Activated CD8-positive, alpha-beta T cell treated with anti-CD3 and anti-CD28 coated beads for 36 hours (primary cell): Measurements from ENCODE around the gene LMLN. TPM values are rescaled to one million over a fixed set of nuclear protein-coding genes. Genes with fewer than 3 reads are reported as not detected.

Source experiments
- ATAC-seq: fragments of 200-7000 bp; cut with Tn5 transposase; one replicate; pipeline ENCODE4 v1.10.0; 2021; ENCODE audit warnings: mild to moderate bottlenecking, moderate library complexity
- CTCF ChIA-PET: fragments of 350-600 bp; sonication (Branson Sonifier 250); formaldehyde crosslinking; loops from one replicate; lab custom pipeline; 2021; ENCODE audit warnings: antibody characterized with exemption; lab: Charles Lee
- POLR2A ChIA-PET: fragments of 350-600 bp; sonication (Branson Sonifier 250); formaldehyde crosslinking; loops from one replicate; lab custom pipeline; 2021; ENCODE audit warnings: antibody characterized with exemption; lab: Charles Lee
- DNase-seq: peaks from one replicate; pipeline ENCODE4 v3.0.0-alpha.2; 2020
- H3K27ac Mint-ChIP-seq: one replicate; pipeline ENCODE4 v1.8.0; 2021; ENCODE audit warnings: mild to moderate bottlenecking, mixed read lengths
- H3K27me3 Mint-ChIP-seq: one replicate; pipeline ENCODE4 v1.8.0; 2021; ENCODE audit warnings: mixed read lengths
- H3K36me3 Mint-ChIP-seq: one replicate; pipeline ENCODE4 v1.8.0; 2021; ENCODE audit warnings: low read depth, mixed read lengths
- H3K4me1 Mint-ChIP-seq: one replicate; pipeline ENCODE4 v1.8.0; 2021; ENCODE audit warnings: low read depth, mixed read lengths
- H3K4me3 Mint-ChIP-seq: one replicate; pipeline ENCODE4 v1.8.0; 2021; ENCODE audit warnings: mild to moderate bottlenecking, moderate library complexity, mixed read lengths
- H3K9me3 Mint-ChIP-seq: one replicate; pipeline ENCODE4 v1.8.0; 2021; ENCODE audit warnings: mixed read lengths
- intact Hi-C: fragments of 100-400 bp; cut with micrococcal nuclease; formaldehyde crosslinking; loops from one replicate; pipeline ENCODE4 v1.10.0; 2022
- total RNA-seq, 2 experiments: library from RNA; stranded (reverse); gene quantifications; one replicate each; pipeline ENCODE4 v1.2.3, GENCODE V29; 2021
- TF ChIP-seq, protein P1 (sequence below): fragments of 200-600 bp; IDR thresholded peaks from one replicate; pipeline ENCODE4 v1.8.0; 2022; ENCODE audit warnings: antibody characterized with exemption, mild to moderate bottlenecking

LMLN gene
- total RNA-seq, 2 experiments from 2014 or later = 6.3 to 10.4 TPM

DNA sequence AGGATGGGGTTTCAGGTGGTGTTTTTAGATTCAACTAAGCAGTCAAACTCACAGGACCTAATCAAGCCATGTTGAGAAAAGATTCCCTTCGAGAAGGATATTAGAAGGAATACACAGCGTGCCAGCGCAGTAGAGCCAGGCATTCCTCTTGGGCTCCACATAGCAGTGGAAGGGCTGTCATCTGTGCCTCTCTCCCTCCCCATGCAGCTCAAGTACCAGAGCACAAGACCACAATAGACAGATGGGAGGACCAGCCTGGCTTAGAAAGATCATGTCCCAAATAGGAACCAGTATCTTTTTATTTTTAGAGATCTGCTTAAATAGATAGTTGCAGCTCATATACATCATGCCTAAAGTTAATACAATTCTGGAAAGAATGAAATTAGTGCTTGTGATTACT lies 37.9 kb downstream of the LMLN start:
- TF ChIP-seq, protein P1, sequence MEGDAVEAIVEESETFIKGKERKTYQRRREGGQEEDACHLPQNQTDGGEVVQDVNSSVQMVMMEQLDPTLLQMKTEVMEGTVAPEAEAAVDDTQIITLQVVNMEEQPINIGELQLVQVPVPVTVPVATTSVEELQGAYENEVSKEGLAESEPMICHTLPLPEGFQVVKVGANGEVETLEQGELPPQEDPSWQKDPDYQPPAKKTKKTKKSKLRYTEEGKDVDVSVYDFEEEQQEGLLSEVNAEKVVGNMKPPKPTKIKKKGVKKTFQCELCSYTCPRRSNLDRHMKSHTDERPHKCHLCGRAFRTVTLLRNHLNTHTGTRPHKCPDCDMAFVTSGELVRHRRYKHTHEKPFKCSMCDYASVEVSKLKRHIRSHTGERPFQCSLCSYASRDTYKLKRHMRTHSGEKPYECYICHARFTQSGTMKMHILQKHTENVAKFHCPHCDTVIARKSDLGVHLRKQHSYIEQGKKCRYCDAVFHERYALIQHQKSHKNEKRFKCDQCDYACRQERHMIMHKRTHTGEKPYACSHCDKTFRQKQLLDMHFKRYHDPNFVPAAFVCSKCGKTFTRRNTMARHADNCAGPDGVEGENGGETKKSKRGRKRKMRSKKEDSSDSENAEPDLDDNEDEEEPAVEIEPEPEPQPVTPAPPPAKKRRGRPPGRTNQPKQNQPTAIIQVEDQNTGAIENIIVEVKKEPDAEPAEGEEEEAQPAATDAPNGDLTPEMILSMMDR = no peak
- Mint-ChIP-seq H3K36me3 (peaks cover 4% of the 10 kb centered on the region), H3K27ac (no peak overlapping the region), H3K4me3 (no peak overlapping the region), H3K4me1 (no peaks in the 10 kb centered on the region), H3K9me3 (no peaks in the 10 kb centered on the region), H3K27me3 (no peaks in the 10 kb centered on the region)
- POLR2A ChIA-PET = no interaction called here
- no peak for ATAC-seq
- CTCF ChIA-PET = interaction anchor here (1.4 to 1.5 kb wide), 2 partner anchors 34 to 92 kb away, joined by 3 read pairs; no protein-coding TSS in a partner anchor
- no peak for DNase-seq
- intact Hi-C loops = no loop called here

DNA sequence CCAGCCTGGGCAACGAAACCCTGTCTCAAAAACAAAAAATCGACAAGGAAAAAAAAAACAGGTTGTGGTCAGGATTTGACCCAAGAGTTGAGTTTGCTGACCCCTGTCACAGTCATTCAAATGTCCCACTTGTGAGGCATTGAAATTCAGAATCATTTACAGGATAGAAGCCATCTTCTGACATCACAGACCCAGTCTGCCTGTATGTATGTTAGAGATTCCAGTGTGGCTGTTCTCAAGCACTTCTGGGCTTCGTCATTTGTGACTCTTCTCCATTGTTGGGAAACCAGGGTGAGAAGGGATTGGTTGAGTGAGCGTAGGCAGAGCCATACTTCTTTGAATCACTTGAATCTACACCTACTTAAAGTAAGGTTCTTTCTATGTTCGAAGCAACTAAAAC lies 57.1 kb downstream of the LMLN start:
- Mint-ChIP-seq H3K27me3 (no peaks in the 10 kb centered on the region), H3K36me3 (peaks cover 5% of the 10 kb centered on the region), H3K27ac (no peak overlapping the region), H3K4me3 (no peak overlapping the region), H3K9me3 (no peaks in the 10 kb centered on the region), H3K4me1 (no peaks in the 10 kb centered on the region)
- no peak for DNase-seq
- POLR2A ChIA-PET = no interaction called here
- CTCF ChIA-PET = no interaction called here
- TF ChIP-seq, protein P1 = no peak
- no peak for ATAC-seq
- intact Hi-C loops = no loop called here

DNA sequence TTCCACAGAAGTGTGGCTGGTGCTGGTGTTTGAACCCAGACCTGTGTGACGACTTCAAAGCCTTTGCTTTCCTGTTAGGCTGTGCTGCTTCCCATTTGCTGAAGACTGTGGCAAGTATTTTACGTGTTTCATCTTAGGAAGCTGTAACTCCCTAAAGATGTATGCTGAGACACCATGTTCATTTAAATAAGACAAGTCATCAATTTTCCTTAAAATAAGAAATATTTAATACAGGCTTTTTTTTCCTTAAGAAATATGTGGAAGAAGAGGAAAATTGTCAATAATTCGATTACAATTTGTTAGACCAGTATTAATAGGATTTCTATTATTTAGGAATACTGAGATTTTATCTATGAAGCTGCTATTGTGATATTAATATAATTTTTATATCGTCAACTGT lies 58.4 kb downstream of the LMLN start:
- POLR2A ChIA-PET = no interaction called here
- Mint-ChIP-seq H3K4me3 (no peak overlapping the region), H3K36me3 (peaks cover 4% of the 10 kb centered on the region), H3K27me3 (no peaks in the 10 kb centered on the region), H3K27ac (no peak overlapping the region), H3K4me1 (no peaks in the 10 kb centered on the region), H3K9me3 (no peaks in the 10 kb centered on the region)
- DNase-seq (no peak), ATAC-seq (no peak)
- TF ChIP-seq, protein P1 = no peak
- CTCF ChIA-PET = interaction anchor here (1.2 kb wide), 1 partner anchor 19 kb away, joined by 4 read pairs; no protein-coding TSS in a partner anchor
- intact Hi-C loops = no loop called here

DNA sequence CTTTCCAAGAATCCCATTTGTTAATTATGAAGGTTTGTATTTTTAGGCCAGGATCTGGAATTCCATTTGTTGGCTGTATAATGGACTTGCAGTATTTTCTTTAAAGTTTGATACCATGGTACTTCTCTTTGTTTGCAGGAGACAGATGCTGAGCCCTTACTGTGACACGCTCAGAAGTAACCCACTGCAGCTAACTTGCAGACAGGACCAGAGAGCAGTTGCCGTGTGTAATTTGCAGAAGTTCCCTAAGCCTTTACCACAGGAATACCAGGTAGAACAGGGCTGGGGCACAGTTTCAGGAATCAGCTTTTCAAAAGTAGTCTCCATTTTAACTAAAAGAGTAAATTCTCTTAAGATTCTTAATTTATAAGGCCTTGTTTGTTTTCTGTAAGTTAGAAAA lies 59.1 kb downstream of the LMLN start:
- no peaks in the 10 kb centered on the region for H3K9me3 Mint-ChIP-seq

GRCh38 chr3:198021320-198021719 lies 61.3 kb downstream of the LMLN start:
- no peak for ATAC-seq
- intact Hi-C loops = no loop called here
- no peak for DNase-seq
- no peak overlapping the region for H3K4me3 Mint-ChIP-seq
- H3K27me3 Mint-ChIP-seq = no peaks in the 10 kb centered on the region
- H3K4me1 Mint-ChIP-seq = no peaks in the 10 kb centered on the region
- H3K9me3 Mint-ChIP-seq = no peaks in the 10 kb centered on the region
- H3K36me3 Mint-ChIP-seq = peaks cover 4% of the 10 kb centered on the region
- POLR2A ChIA-PET = no interaction called here
- CTCF ChIA-PET = interaction anchor here (1.4 to 1.5 kb wide), 2 partner anchors 29 to 44 kb away, joined by 3 read pairs; no protein-coding TSS in a partner anchor
- TF ChIP-seq, protein P1 = no peak
- no peak overlapping the region for H3K27ac Mint-ChIP-seq

More for the DNA sequence above, 59.1 kb downstream of the LMLN start:
- H3K4me1 Mint-ChIP-seq = no peaks in the 10 kb centered on the region
- no peaks in the 10 kb centered on the region for H3K27me3 Mint-ChIP-seq
- ChIA-PET POLR2A (no interaction called here), CTCF (no interaction called here)
- H3K36me3 Mint-ChIP-seq = peaks cover 4% of the 10 kb centered on the region
- ATAC-seq (no peak), DNase-seq (no peak)
- H3K27ac Mint-ChIP-seq = no peak overlapping the region
- TF ChIP-seq, protein P1 = no peak
- no peak overlapping the region for H3K4me3 Mint-ChIP-seq
- intact Hi-C loops = no loop called here
